Activated T-cell treated with anti-CD3 and anti-CD28 coated beads, Interleukin-2, amount 50 U/mL, for 72 hours (primary cell): ENCODE results near the gene TF. TPM values are rescaled to one million over a fixed set of nuclear protein-coding genes. Genes with fewer than 3 reads are reported as not detected.

Experiments used
- ATAC-seq, 2 donors: fragments of 150-1000 bp; cut with Tn5 transposase; replicated peaks in 1 of 2; 2 replicates each; pipeline ENCODE4 v1.10.0; 2021; ENCODE audit warnings: moderate library complexity in 2 of 2, mild to moderate bottlenecking in 1 of 2
- DNase-seq, 2 donors: peaks; one replicate each; pipeline ENCODE4 v3.0.0; 2021 to 2022; ENCODE audit warnings: mixed read lengths in 1 of 2
- H3K27ac Mint-ChIP-seq: one replicate; pipeline ENCODE4 v1.8.0; 2022; ENCODE audit warnings: mild to moderate bottlenecking, moderate library complexity, mixed read lengths
- H3K27me3 Mint-ChIP-seq: one replicate; pipeline ENCODE4 v1.8.0; 2022; ENCODE audit warnings: low read depth, mixed read lengths
- H3K36me3 Mint-ChIP-seq, 2 donors: one replicate each; pipeline ENCODE4 v1.8.0; 2022; ENCODE audit warnings: mixed read lengths in 2 of 2, mild to moderate bottlenecking in 1 of 2; ENCODE audit not compliant: insufficient read depth in 2 of 2
- H3K4me1 Mint-ChIP-seq: one replicate; pipeline ENCODE4 v1.8.0; 2022; ENCODE audit warnings: low read depth, mixed read lengths
- H3K4me3 Mint-ChIP-seq, 2 donors: one replicate each; pipeline ENCODE4 v1.8.0; 2022; ENCODE audit warnings: mild to moderate bottlenecking in 2 of 2, mixed read lengths in 2 of 2, moderate library complexity in 2 of 2
- H3K9me3 Mint-ChIP-seq, 2 donors: one replicate each; pipeline ENCODE4 v1.8.0; 2022; ENCODE audit warnings: mixed read lengths in 2 of 2
- total RNA-seq, 2 donors: library from RNA; stranded (reverse); gene quantifications; one replicate each; pipeline ENCODE4 v1.2.3, GENCODE V29; 2022

The TF gene
- total RNA-seq, 2 donors from 2014 or later: 1.7 to 1.9 TPM

DNA sequence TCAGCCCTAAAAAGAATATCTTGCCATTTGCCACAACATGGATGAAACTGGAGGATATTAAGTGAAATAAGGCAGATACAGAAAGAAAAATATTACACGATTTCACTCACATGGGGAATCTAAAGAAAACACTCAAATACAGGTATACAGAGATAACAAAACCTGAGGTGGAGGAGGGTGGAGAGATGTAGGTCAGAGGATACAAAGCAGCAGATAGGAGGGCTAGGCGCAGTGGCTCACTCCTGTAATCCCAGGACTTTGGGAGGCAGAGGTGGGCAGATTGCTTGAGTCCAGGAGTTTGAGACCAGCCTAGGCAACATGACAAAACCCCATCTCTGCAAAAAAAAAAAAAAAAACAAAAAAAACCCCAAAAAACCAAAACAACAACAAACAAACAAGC lies 36.3 kb downstream of the TF start:
- no peak overlapping the region for H3K27ac Mint-ChIP-seq
- H3K36me3 Mint-ChIP-seq: no peaks in the 10 kb centered on the region
- no peaks in the 10 kb centered on the region for H3K4me1 Mint-ChIP-seq
- no peak overlapping the region for H3K4me3 Mint-ChIP-seq
- DNase-seq (no peak), ATAC-seq (no peak)
- peaks cover 11% of the 10 kb centered on the region for H3K27me3 Mint-ChIP-seq
- no peaks in the 10 kb centered on the region for H3K9me3 Mint-ChIP-seq

DNA sequence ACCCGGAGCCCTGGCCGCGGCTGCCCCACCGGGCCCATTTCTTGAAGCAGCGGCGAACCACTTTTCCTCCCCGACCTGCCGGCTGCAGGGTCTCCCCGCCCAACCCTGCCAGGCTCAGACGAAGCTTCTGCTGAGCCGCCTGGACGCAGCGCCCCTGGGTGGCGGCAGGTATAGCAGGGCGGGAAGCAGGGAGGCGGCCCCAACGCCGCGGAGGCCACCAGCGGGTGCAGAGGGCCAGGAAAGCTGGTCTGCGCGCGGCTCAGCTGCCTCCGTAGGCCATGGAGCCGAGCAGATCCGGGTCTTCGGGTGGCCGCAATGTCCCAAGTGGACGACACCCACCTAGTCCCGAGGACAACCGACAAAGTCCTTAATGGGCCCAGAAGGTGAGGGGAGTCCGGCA lies 37.6 kb downstream of the TF start:
- H3K36me3 Mint-ChIP-seq: no peaks in the 10 kb centered on the region
- H3K4me1 Mint-ChIP-seq: no peaks in the 10 kb centered on the region
- no peak overlapping the region for H3K27ac Mint-ChIP-seq
- ATAC-seq (no peak), DNase-seq (no peak)
- peaks cover 11% of the 10 kb centered on the region for H3K27me3 Mint-ChIP-seq
- H3K4me3 Mint-ChIP-seq: no peak overlapping the region
- H3K9me3 Mint-ChIP-seq: no peaks in the 10 kb centered on the region

DNA sequence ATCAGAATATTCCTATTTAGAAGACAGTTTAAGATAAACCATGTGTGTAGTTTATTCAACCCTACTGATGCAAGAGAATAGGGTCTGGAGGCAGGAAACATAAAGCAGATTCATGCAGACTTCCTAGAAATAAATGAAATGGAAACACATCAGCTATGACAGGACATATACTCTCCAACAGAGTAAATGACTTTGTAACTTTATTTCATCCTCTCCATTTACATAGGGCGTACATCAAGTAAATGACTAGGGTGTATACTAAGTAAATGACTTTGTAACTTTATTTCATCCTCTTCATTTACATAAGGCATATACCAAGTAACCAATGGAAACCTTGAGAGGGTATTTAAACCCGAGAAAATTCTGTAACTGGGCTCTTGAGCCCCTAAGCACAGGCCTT lies 41.8 kb downstream of the TF start:
- no peak overlapping the region for H3K27ac Mint-ChIP-seq

DNA sequence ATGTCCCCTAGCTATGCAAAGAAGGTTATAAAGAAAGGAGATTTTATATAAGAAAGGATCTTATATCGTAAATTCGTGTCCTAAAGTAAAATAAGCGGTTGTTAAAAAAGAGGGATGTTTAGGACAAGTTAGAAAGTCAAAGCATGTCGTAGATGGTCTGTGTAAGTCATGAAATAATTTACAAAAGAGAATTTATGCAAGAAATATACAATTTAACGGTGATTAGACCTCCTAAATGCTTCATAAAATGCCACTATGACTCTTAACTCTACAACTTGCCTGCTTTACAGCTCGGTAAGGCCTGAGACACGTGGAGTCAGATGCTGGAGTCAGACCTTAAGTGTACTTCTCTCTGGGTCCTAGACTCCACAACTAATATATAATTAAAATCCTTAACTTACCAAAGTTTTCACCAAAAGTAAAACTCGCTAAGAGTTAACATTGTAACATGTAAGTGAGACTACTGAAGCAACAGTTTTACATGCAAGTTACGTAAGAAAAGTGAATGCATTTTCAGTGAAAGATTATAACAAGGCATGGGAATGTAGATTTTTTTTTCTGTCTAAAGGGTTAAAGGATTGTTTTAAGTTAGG lies 46.1 kb downstream of the TF start:
- peaks cover 0 to 3% of the 10 kb centered on the region in 2 donors for H3K9me3 Mint-ChIP-seq
- H3K36me3 Mint-ChIP-seq: peaks cover 2% of the 10 kb centered on the region in 2 donors
- DNase-seq (no peak), ATAC-seq (no peak)
- no peaks in the 10 kb centered on the region for H3K4me1 Mint-ChIP-seq
- no peak overlapping the region for H3K4me3 Mint-ChIP-seq
- peaks cover 12% of the 10 kb centered on the region for H3K27me3 Mint-ChIP-seq
- no peak overlapping the region for H3K27ac Mint-ChIP-seq

More for the DNA sequence above, 41.8 kb downstream of the TF start:
- H3K27me3 Mint-ChIP-seq: peaks cover 8% of the 10 kb centered on the region
- peaks cover 0 to 3% of the 10 kb centered on the region in 2 donors for H3K9me3 Mint-ChIP-seq
- DNase-seq (no peak), ATAC-seq (no peak)
- peaks cover 2% of the 10 kb centered on the region in 2 donors for H3K36me3 Mint-ChIP-seq
- no peak overlapping the region for H3K4me3 Mint-ChIP-seq
- H3K4me1 Mint-ChIP-seq: no peaks in the 10 kb centered on the region

DNA sequence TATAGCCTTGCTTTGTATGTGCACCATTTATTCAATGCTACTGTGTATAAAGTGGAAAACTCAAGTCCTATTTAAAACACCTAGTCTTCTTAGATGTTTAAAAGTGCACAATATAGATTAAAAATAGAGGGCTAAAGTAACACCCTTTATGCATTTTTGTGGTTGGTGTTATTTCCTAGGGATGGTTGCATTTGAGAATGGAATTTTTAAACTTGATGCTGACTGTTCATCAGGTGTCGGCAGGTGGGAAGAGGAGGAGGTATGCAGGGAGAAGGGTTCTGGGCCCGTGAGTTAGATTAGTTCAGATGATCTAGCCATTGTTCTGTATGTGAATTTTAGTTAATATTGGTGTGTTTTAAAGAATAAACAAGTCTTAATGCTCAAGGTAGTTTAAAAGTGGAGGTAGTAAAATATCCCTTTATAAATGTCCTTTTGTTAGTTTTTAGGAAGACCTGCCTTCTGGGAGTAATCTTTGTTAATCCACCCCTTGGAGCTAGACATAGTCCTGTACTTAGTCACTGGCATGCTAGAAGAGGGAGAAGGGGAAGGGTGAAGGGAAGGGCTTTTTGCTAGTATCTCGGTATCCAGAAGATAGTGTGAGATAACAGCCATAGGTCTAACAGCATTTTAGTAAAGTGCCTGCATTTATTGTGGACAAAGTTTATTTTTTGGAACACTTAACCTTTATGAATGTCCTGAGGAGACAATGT lies 51.4 kb downstream of the TF start:
- Mint-ChIP-seq H3K27me3 (peaks cover 38% of the 10 kb centered on the region), H3K4me1 (no peaks in the 10 kb centered on the region), H3K27ac (no peak overlapping the region), H3K9me3 (peaks cover 0 to 3% of the 10 kb centered on the region in 2 donors), H3K4me3 (no peak overlapping the region), H3K36me3 (peaks cover 0 to 2% of the 10 kb centered on the region in 2 donors)
- ATAC-seq (no peak), DNase-seq (no peak)

DNA sequence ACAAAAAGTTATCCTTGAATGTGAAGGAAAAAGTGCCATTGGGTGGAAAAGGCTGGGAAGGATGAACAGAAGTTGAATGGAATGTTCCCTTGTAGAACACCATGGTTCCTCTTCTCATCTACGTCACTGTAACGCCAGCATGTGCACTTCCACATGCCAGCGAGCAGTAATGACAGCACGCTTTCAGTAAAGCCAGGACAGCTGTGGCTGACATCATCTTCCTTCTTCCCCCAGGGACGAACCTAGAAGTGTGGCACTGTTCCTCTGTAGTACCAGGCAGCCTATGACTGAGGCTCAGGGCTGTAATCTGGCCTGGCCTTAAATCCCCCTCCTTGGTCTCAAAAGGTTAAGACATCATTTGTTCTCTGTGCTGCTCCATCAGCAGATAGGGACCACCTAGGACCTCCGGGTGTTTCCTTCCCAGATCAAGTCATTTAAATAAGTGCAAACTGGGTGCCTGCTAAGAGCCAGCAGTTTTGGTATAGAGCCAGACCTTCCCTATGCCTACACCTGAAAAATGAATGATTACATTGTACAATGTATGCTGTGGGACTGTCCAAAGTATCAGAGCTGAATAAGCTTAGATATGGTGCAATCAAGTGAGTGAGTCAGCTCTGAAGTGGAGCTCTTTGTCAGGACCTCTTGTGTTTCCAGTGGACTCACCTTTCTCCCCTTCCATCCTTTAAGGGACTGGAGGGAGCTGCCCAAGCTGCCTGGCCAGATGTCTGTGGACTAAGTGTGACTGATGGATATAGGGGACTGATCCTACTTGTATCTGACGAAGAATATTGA lies 53.8 kb downstream of the TF start:
- H3K27me3 Mint-ChIP-seq: peaks cover 37% of the 10 kb centered on the region
- H3K4me3 Mint-ChIP-seq: no peak overlapping the region
- peaks cover 5% of the 10 kb centered on the region for H3K4me1 Mint-ChIP-seq
- no peaks in the 10 kb centered on the region for H3K9me3 Mint-ChIP-seq
- H3K36me3 Mint-ChIP-seq: no peaks in the 10 kb centered on the region
- H3K27ac Mint-ChIP-seq: no peak overlapping the region
- peak; percentile 55 to 82 for ATAC-seq
- no peak for DNase-seq

DNA sequence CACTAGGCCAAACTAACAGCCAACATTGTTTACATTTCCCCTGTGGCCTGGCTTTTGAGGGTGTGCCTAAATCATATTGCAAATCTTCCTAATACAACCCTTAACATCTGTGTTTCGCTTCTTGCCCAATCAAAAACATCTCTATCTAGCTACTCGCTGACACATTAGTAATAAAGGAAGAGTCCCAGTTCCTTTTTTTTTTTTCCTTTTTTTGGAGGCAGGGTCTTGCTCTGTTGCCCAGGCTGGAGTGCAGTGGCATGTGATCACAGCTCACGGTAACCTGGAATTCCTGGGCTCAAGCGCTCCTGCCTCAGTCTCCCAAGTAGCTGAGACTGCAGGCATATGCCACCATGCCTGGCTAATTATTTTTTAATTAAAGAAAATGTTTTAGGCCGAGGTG lies 57.3 kb downstream of the TF start:
- DNase-seq (no peak), ATAC-seq (no peak)
- no peaks in the 10 kb centered on the region for H3K9me3 Mint-ChIP-seq
- H3K36me3 Mint-ChIP-seq: peaks cover 0 to 9% of the 10 kb centered on the region in 2 donors
- peaks cover 25% of the 10 kb centered on the region for H3K27me3 Mint-ChIP-seq
- no peak overlapping the region for H3K4me3 Mint-ChIP-seq
- H3K27ac Mint-ChIP-seq: no peak overlapping the region
- peaks cover 33% of the 10 kb centered on the region for H3K4me1 Mint-ChIP-seq

DNA sequence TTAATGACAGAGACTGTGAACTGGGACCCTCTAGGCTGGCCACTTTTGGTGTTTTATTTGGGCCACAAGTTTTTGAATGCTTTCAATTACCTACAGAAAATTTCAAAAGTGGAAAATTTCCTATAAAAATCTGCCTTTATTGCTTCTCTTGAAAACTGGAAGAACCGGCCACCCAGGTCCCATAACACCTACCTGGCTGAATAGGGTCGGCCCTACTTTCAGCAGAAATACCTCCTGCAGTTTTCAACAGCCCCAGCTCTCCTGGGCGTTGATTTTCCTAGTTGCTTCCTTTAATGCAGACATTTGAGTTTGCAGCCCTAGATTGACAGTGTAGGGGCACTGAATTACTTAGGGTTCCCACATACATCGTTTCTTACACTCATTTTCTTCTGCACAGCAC lies 58.7 kb downstream of the TF start:
- Mint-ChIP-seq H3K4me1 (peaks cover 40% of the 10 kb centered on the region), H3K9me3 (no peaks in the 10 kb centered on the region), H3K27me3 (peaks cover 22% of the 10 kb centered on the region), H3K4me3 (peak overlapping the region; percentile 91 to 96), H3K27ac (peak overlapping the region; percentile 95), H3K36me3 (peaks cover 0 to 13% of the 10 kb centered on the region in 2 donors)
- DNase-seq (no peak), ATAC-seq (no peak)

DNA sequence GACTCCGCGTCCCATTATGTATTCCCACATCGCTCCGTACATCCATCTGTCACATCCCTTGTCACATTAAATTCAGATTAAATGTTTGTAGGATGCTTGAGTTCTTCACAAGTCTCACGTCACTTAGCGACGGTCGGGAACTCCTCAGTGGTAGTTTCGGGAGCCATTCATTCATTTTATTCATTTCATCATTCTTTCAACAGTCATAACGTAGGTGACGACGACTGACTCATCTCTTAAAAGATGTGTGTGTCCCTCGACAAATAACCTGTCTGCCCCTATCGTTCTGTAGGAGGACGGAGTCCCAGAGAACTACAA lies 59.1 kb downstream of the TF start:
- ATAC-seq: no peak
- Mint-ChIP-seq H3K27ac (peak overlapping the region; percentile 95), H3K4me1 (peaks cover 40% of the 10 kb centered on the region), H3K27me3 (peaks cover 18% of the 10 kb centered on the region), H3K36me3 (peaks cover 0 to 15% of the 10 kb centered on the region in 2 donors), H3K9me3 (no peaks in the 10 kb centered on the region), H3K4me3 (peak overlapping the region; percentile 91 to 96)
- no peak for DNase-seq

DNA sequence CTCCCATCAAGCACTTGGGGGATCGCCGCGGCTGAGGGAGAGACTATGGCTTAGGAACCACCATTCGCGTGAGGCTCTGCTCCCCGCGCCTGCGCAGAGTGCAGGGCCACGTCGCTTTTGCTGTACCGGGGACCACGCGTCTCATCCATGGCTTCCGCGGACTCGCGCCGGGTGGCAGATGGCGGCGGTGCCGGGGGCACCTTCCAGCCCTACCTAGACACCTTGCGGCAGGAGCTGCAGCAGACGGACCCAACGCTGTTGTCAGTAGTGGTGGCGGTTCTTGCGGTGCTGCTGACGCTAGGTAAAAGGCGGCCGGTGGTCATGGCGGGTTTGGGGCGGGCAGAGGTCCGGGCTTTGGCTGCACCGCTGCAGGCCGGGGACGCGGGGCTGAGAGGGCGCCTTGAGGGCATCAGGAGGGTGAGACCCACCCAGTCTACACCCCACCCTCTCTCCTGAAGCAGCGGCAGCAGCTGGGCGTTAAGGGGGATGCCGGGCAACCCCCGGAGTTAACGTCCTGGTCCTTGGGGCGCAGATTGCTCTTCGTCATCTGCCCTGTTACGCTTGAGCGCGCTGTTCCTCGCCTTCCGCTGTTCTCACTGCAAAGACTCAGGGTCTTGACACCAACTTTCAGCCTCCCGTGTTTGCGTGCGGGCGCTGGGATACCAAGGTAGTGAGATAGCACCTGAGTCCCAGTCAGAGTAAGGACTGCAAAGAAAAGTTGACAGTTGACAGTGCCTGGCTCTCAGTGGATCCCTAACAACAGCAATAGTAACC lies 59.7 kb downstream of the TF start, which contains the start of gene SRPRB:
Gene SRPRB, plus strand, starts transcription at position 114 of the 774 bp plus-strand sequence. Its CDS starts 34 bp downstream, at position 148.
- Mint-ChIP-seq H3K4me3 (peak within 1 kb of the TSS; percentile 91 to 96), H3K27me3 (peaks cover 18% of the 10 kb centered on the region), H3K4me1 (peaks cover 40% of the 10 kb centered on the region), H3K36me3 (peaks cover 0 to 18% of the 10 kb centered on the region in 2 donors), H3K9me3 (no peaks in the 10 kb centered on the region), H3K27ac (peak within 1 kb of the TSS; percentile 95)
- peak; percentile 96 to 97 for DNase-seq
- peak; percentile 97 to 98 for ATAC-seq

DNA sequence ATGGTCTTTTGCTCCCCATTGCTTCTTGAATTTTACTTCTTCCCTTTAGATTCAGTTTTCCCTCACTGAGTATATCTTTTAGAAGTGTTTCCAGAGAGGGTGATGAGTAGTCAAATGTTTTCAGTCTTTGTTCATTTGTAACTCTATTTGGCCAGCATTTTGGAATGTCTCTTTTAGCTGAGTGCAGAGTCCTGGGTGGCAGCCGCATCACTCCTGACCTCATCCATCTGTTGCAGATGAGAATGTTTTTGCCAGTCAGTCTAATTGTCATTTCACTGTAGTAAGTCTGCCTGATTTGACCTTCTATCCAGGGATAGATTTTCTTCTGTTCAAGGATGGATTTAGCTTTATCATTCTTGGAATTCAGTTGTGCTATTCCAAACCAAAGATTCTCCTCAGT lies 66.7 kb downstream of the TF start:
- H3K36me3 Mint-ChIP-seq: peaks cover 5 to 37% of the 10 kb centered on the region in 2 donors
- peak overlapping the region; percentile 14 for H3K27ac Mint-ChIP-seq
- H3K4me3 Mint-ChIP-seq: no peak overlapping the region
- no peaks in the 10 kb centered on the region for H3K9me3 Mint-ChIP-seq
- ATAC-seq: no peak
- peaks cover 21% of the 10 kb centered on the region for H3K4me1 Mint-ChIP-seq
- no peaks in the 10 kb centered on the region for H3K27me3 Mint-ChIP-seq
- DNase-seq: no peak

DNA sequence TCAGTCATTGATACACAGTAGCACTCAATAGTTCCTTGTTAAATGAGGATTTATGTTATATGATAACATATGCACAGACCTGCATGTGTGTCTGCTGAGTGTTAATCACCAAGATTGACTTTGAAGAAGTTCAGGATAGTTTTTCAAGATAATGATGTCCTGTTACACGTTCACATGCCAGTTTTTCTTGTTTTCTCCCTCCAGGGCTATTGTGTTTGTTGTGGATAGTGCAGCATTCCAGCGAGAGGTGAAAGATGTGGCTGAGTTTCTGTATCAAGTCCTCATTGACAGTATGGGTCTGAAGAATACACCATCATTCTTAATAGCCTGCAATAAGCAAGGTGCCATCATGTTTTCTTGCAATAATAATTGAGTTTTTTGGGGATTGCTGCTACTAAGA lies 69.2 kb downstream of the TF start:
- no peak overlapping the region for H3K4me3 Mint-ChIP-seq
- H3K27ac Mint-ChIP-seq: peak overlapping the region; percentile 58
- DNase-seq (no peak), ATAC-seq (no peak)
- H3K9me3 Mint-ChIP-seq: no peaks in the 10 kb centered on the region
- peaks cover 8% of the 10 kb centered on the region for H3K4me1 Mint-ChIP-seq
- H3K27me3 Mint-ChIP-seq: no peaks in the 10 kb centered on the region
- H3K36me3 Mint-ChIP-seq: peaks cover 7 to 28% of the 10 kb centered on the region in 2 donors

DNA sequence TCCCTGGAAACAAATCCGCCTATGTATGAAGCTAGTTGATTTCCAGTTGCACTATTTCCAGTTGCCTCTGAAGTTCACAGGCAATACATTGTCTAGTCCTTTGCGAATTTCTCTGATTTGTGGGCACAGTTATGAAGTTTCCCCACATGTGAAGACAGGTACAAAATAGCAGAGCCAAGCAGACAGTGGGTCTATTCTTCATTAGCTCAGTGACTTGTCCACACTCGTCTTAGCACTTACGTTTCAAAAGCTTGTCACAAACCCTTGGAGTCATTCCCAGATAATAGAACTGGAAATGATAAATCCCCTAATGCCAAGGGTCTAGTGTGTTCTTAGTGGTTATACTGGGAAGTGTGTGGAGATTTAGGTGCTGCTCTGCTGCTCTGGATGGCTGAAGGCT lies 73.9 kb downstream of the TF start:
- no peak overlapping the region for H3K4me3 Mint-ChIP-seq
- no peaks in the 10 kb centered on the region for H3K9me3 Mint-ChIP-seq
- peaks cover 3% of the 10 kb centered on the region for H3K4me1 Mint-ChIP-seq
- ATAC-seq (no peak), DNase-seq (no peak)
- H3K36me3 Mint-ChIP-seq: peaks cover 5 to 26% of the 10 kb centered on the region in 2 donors
- H3K27ac Mint-ChIP-seq: no peak overlapping the region
- no peaks in the 10 kb centered on the region for H3K27me3 Mint-ChIP-seq
